PFSK-1 (cell line): Measurements from ENCODE around the gene MITF.

Experiments used
- FOXP2 ChIP-seq: optimal IDR thresholded peaks from 2 replicates; pipeline ENCODE3; 2011; ENCODE audit warnings: borderline replicate concordance, control low read depth, inconsistent platforms; ENCODE audit not compliant: insufficient read depth; ENCODE audit errors: extremely low read length, extremely low read depth
- POLR2AphosphoS5 ChIP-seq: IDR thresholded peaks from 2 replicates; pipeline ENCODE4 v1.6.1; 2012; ENCODE audit warnings: low read depth, mild to moderate bottlenecking, control low read depth, low read length, moderate library complexity
- SIN3A ChIP-seq: IDR thresholded peaks from 2 replicates; pipeline ENCODE4 v1.6.1; 2012; ENCODE audit warnings: mild to moderate bottlenecking, low read length, moderate library complexity, borderline replicate concordance; ENCODE audit not compliant: insufficient read depth
- TAF1 ChIP-seq: IDR thresholded peaks from 2 replicates; pipeline ENCODE4 v1.6.1; 2012; ENCODE audit warnings: low read length, control low read depth, borderline replicate concordance; ENCODE audit not compliant: insufficient read depth
- TF ChIP-seq, protein P1 (sequence below), 2 experiments: IDR thresholded peaks; 2 replicates each; pipeline versions ENCODE4 v1.6.1 to v1.8.0; 2011 to 2012; ENCODE audit warnings: low read depth in 2 of 2, low read length in 2 of 2, control low read depth in 1 of 2, inconsistent platforms in 1 of 2, mild to moderate bottlenecking in 1 of 2, moderate library complexity in 1 of 2; ENCODE audit not compliant: insufficient read depth in 1 of 2

Gene MITF

DNA sequence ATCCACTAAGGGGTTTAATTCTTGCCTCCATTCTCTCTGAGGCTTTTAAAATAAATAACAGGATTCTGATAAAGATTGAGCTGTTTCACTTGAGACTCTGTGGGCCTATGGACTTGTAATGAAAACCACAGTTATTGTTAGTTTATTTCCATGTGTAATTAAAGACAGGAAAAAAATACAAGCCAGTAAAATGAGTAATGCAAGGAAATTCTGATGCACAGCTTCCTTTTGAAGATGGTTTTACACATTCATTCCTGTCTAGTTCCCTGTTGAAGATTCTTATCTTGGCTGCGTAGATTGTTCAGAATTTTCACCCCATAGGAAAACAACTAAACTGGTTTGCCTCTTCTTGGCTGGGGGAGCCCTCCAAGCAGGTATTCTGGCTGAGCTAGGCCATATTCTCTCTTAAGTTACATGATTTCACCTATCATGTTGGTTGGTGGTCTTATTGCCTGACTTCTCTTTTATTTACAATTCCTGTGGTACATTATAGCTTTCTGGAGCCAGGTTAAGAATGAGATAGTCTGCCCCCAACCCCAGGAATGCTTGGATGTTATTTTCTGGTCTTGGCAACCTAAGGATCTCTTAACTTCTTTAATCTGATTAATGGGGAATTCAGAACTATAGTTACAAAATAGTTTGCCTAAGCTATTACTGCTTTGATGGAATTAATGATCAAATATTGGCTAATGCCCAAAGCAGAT, 67.6 kb downstream of the MITF start:
- TF ChIP-seq FOXP2 (no peak), TAF1 (no peak), SIN3A (no peak), POLR2AphosphoS5 (no peak)
- TF ChIP-seq, protein P1, sequence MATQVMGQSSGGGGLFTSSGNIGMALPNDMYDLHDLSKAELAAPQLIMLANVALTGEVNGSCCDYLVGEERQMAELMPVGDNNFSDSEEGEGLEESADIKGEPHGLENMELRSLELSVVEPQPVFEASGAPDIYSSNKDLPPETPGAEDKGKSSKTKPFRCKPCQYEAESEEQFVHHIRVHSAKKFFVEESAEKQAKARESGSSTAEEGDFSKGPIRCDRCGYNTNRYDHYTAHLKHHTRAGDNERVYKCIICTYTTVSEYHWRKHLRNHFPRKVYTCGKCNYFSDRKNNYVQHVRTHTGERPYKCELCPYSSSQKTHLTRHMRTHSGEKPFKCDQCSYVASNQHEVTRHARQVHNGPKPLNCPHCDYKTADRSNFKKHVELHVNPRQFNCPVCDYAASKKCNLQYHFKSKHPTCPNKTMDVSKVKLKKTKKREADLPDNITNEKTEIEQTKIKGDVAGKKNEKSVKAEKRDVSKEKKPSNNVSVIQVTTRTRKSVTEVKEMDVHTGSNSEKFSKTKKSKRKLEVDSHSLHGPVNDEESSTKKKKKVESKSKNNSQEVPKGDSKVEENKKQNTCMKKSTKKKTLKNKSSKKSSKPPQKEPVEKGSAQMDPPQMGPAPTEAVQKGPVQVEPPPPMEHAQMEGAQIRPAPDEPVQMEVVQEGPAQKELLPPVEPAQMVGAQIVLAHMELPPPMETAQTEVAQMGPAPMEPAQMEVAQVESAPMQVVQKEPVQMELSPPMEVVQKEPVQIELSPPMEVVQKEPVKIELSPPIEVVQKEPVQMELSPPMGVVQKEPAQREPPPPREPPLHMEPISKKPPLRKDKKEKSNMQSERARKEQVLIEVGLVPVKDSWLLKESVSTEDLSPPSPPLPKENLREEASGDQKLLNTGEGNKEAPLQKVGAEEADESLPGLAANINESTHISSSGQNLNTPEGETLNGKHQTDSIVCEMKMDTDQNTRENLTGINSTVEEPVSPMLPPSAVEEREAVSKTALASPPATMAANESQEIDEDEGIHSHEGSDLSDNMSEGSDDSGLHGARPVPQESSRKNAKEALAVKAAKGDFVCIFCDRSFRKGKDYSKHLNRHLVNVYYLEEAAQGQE (IDR thresholded peaks at IDR 0.05; ENCODE audit: insufficient read depth in 1 of 2, low read depth in 2 of 2, low read length in 2 of 2): no peak

DNA sequence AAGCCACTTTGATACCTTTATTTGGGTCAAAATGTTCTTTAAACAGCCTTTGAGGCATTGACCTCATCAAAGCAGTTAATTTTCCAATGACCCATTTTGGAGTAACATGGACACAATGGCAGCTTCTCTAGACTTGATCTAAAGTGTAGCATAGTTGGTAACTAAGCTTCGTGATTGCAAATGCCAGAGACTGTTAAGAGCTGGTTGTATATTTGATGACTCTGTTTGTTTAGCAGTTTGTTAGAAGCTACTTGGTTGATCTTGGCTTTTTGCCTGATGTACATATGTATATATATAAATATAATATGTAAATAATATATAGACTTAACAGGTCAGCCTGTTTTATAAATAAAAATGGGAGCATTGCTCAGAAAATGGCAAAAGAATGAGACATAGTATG, 68.4 kb downstream of the MITF start:
- TF ChIP-seq SIN3A (no peak), FOXP2 (no peak), POLR2AphosphoS5 (no peak), TAF1 (no peak)
- TF ChIP-seq, protein P1 (IDR thresholded peaks at IDR 0.05; ENCODE audit: insufficient read depth in 1 of 2, low read depth in 2 of 2, low read length in 2 of 2): no peak

DNA sequence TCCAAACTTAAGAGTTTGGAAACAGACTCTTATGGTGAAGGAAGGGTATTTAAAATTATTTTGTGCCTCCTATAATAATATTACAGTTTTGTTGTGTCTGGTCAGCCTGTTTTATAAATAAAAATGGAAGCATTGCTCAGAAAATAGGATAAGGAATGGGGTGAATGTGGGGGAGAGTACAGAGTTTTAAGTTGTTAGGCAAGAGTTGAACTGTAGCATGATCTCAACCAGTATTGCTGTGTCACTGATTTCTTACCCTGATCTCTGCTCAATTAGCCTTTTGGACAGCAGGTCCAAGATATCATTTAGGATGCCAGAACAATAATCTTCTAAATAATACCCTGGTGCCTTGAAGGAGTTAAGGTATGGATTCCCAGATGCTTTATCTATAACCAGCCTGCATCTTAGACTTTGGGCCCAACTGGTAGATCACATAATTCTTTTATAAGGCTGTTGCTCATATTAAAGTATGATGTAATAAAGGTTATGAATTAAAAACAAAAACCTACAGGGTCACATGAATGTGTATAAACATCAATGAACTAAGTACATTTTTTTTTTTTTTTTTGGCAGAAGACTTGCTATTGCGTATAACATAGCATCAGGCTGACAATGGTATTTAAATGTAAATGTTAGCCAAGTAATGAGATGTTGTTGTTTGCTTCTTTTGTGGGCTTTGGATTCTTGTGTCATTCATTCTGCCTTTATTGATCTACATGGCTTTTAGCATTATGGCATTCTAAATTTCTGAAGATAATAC, 70.0 kb downstream of the MITF start:
- TF ChIP-seq FOXP2 (no peak), POLR2AphosphoS5 (no peak), SIN3A (no peak), TAF1 (no peak)
- TF ChIP-seq, protein P1 (IDR thresholded peaks at IDR 0.05; ENCODE audit: insufficient read depth in 1 of 2, low read depth in 2 of 2, low read length in 2 of 2): no peak

DNA sequence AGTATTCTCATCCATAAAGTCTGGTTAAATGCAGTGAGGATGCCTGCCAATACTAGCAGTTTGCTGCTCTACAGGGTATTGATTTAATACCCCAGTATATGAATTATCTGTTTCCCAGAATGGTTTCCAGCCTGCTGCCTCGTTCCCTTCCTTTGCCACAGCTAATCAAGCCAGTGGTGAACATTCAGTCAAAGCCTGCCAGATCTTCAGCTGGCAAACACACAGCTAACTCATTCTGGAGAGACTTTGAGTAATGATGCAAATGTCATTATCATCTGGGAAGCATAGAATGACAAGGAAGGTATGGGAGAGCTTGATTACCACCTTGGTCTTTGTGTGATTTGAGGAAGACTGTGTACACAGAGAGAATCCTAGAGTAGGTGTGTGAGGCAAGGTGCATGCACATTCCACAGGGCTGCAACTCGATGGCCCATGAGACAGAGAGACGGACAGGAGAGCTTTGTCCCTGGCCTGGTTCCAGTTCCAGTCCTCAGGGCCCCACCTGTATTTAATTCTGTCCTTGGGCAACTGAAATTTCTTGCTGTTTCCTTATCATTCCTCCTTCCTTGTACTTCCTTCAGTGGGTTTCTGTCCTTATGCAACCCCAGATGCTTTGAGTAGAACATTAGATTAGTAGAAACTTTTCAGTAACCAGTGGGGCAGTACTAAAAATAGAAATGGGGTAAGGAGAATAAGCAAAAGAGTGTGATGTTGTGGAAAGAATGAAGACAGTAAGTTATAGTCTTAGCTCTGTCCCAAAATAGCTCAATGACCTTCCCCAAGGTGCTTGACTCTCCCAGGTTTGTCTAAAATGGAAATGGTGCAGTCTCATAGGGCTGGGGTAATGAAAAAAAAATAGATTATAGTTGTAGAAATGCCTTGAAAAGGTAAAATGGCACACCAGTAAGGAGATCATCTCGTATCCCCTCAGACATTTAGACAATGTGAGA, 72.5 kb downstream of the MITF start:
- TF ChIP-seq POLR2AphosphoS5 (no peak), FOXP2 (no peak), SIN3A (no peak), TAF1 (no peak)
- TF ChIP-seq, protein P1 (IDR thresholded peaks at IDR 0.05; ENCODE audit: insufficient read depth in 1 of 2, low read depth in 2 of 2, low read length in 2 of 2): no peak
